HUES6 (cell line): ENCODE data around the gene SLC2A6.

Experiments used
- H3K27ac ChIP-seq: 2 replicates; pipeline ENCODE4 v1.7.0; 2013; ENCODE audit warnings: low read depth, mild to moderate bottlenecking, low read length, inconsistent platforms
- H3K27me3 ChIP-seq: 2 replicates; pipeline ENCODE4 v1.6.1; 2013; ENCODE audit warnings: low read length; ENCODE audit not compliant: control insufficient read depth, insufficient read depth
- H3K36me3 ChIP-seq: 2 replicates; pipeline ENCODE4 v1.6.1; 2013; ENCODE audit warnings: low read length; ENCODE audit not compliant: control insufficient read depth, insufficient read depth
- H3K4me1 ChIP-seq: 2 replicates; pipeline ENCODE4 v1.6.1; 2013; ENCODE audit warnings: low read length; ENCODE audit not compliant: control insufficient read depth, insufficient read depth
- H3K4me3 ChIP-seq: 2 replicates; pipeline ENCODE4 v1.5.1; 2013; ENCODE audit warnings: low read depth, low read length
- H3K9ac ChIP-seq: one replicate; pipeline ENCODE4 v1.6.1; 2013; ENCODE audit warnings: mild to moderate bottlenecking, low read length
- H3K9me3 ChIP-seq: 2 replicates; pipeline ENCODE4 v1.6.1; 2013; ENCODE audit warnings: low read depth, low read length; ENCODE audit not compliant: control insufficient read depth, insufficient read depth

The SLC2A6 gene

DNA sequence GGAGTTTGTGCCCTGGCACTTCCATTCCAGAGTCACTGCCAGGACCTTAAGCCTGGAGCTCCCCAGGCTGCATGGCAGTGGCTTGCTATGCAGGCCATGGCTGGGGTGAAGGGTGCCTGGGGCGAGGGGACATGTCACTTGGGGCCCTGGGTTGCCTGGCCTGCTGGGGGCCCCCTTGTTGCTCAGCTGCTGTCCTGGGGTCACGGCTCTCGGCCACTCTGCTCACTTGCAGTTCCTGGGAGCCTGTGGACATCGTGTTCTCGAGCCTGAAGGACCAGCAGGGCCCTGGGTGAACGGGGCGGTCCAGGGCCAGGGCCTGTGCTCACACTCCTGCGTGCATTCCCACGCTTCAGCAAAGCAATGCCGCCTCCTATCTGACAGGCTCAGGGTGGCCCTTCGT lies 14.5 kb upstream of the SLC2A6 start:
- H3K9ac ChIP-seq = no peak overlapping the region
- H3K9me3 ChIP-seq = no peaks in the 10 kb centered on the region
- H3K4me1 ChIP-seq = no peaks in the 10 kb centered on the region
- no peaks in the 10 kb centered on the region for H3K27me3 ChIP-seq
- H3K27ac ChIP-seq = no peak overlapping the region
- H3K36me3 ChIP-seq = no peaks in the 10 kb centered on the region
- H3K4me3 ChIP-seq = no peak overlapping the region

GRCh38 chr9:133492061-133493021 lies 13.4 kb upstream of the SLC2A6 start:
- no peak overlapping the region for H3K27ac ChIP-seq
- H3K9ac ChIP-seq = no peak overlapping the region

DNA sequence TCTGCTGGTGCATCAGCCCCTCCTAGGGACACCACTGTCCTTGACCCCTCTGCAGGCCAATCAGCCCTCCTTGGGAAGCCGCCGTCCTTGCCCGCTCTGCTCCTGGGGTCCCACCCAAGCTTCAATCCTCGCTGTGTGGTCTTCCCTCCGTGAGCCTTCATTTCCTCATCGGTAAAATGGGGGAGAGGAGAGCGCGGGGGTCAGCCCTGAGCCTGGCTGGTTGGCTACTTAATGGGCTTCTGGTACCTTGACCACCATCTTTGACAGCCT lies 12.7 kb upstream of the SLC2A6 start:
- H3K4me1 ChIP-seq = no peaks in the 10 kb centered on the region
- no peak overlapping the region for H3K27ac ChIP-seq
- no peaks in the 10 kb centered on the region for H3K27me3 ChIP-seq
- H3K9ac ChIP-seq = no peak overlapping the region
- no peaks in the 10 kb centered on the region for H3K9me3 ChIP-seq
- no peaks in the 10 kb centered on the region for H3K36me3 ChIP-seq
- H3K4me3 ChIP-seq = no peak overlapping the region

More at GRCh38 chr9:133492061-133493021, 13.4 kb upstream of the SLC2A6 start:
- Histone ChIP-seq H3K36me3 (no peaks in the 10 kb centered on the region), H3K9me3 (no peaks in the 10 kb centered on the region), H3K4me3 (no peak overlapping the region), H3K27me3 (no peaks in the 10 kb centered on the region), H3K4me1 (no peaks in the 10 kb centered on the region)

GRCh38 chr9:133490865-133491655 lies 12.2 kb upstream of the SLC2A6 start:
- peaks cover 1% of the 10 kb centered on the region; the same call in 1 of the 2 replicates for H3K4me1 ChIP-seq
- no peak overlapping the region for H3K4me3 ChIP-seq
- H3K27ac ChIP-seq = no peak overlapping the region
- no peak overlapping the region for H3K9ac ChIP-seq
- H3K36me3 ChIP-seq = no peaks in the 10 kb centered on the region
- no peaks in the 10 kb centered on the region for H3K27me3 ChIP-seq
- H3K9me3 ChIP-seq = no peaks in the 10 kb centered on the region

GRCh38 chr9:133490201-133490681 lies 11.3 kb upstream of the SLC2A6 start:
- H3K4me1 ChIP-seq = peaks cover 2% of the 10 kb centered on the region; the same call in 1 of the 2 replicates
- no peak overlapping the region for H3K4me3 ChIP-seq
- no peak overlapping the region for H3K27ac ChIP-seq
- H3K9ac ChIP-seq = no peak overlapping the region
- H3K27me3 ChIP-seq = no peaks in the 10 kb centered on the region
- H3K36me3 ChIP-seq = no peaks in the 10 kb centered on the region
- no peaks in the 10 kb centered on the region for H3K9me3 ChIP-seq

GRCh38 chr9:133489253-133490190 lies 10.6 kb upstream of the SLC2A6 start:
- no peak overlapping the region for H3K27ac ChIP-seq
- H3K9ac ChIP-seq = no peak overlapping the region
- no peaks in the 10 kb centered on the region for H3K9me3 ChIP-seq
- H3K36me3 ChIP-seq = no peaks in the 10 kb centered on the region
- peaks cover 5% of the 10 kb centered on the region for H3K4me1 ChIP-seq
- no peak overlapping the region for H3K4me3 ChIP-seq
- H3K27me3 ChIP-seq = no peaks in the 10 kb centered on the region

DNA sequence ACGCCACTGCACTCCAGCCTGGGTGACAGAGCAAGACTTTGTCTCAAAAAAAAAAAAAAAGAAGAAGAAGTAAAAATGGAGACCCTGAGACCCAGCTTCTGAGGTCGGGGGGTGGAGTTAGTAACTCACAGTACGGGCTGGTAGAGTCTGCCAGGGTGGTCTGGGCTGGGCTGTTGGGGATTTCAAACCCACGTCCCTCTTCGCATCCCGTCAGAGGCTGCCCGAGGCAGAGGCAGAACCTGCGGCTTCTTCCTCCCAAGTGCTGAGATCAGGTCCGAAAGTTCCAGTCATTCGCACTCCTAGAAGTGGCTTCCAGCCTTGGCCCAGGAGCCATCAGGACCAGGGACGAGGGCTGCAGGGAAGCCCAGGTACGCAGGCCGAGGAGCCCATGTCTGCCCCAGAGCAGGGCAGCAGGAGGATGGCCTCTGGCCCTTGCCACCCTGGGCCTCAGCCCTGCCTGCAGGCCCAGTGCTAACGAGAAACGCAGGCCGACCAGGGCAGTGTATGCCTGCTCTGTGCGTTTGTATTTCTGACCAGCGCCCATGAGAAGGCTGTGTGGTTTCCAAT lies 9.9 kb upstream of the SLC2A6 start:
- H3K4me1 ChIP-seq = peaks cover 8% of the 10 kb centered on the region
- no peak overlapping the region for H3K27ac ChIP-seq
- no peak overlapping the region for H3K4me3 ChIP-seq
- no peaks in the 10 kb centered on the region for H3K9me3 ChIP-seq
- H3K9ac ChIP-seq = no peak overlapping the region
- H3K27me3 ChIP-seq = no peaks in the 10 kb centered on the region
- no peaks in the 10 kb centered on the region for H3K36me3 ChIP-seq

DNA sequence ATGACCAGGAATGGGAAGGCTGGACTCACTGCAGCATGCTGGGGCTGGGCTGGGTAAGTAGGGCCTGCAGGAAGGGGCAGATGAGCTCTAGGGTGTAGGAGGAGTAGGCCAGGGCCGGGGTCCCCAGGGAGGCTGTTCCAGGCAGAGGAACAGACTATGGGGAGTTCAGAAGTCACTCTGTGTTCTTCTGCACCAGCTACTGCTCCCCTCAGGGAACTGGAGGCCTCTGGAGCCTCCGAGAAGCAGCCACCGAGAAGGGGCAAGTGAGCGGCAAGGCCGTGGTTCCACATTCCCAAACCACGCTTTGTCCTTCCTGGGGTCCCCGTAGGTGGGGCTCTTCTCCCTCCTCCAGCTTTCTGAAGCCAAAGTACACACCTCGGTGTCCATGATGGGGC lies 8.4 kb upstream of the SLC2A6 start:
- H3K4me3 ChIP-seq = no peak overlapping the region

GRCh38 chr9:133485531-133486260 lies 6.8 kb upstream of the SLC2A6 start:
- Histone ChIP-seq H3K4me3 (no peak overlapping the region), H3K27me3 (no peaks in the 10 kb centered on the region), H3K27ac (no peak overlapping the region), H3K4me1 (peaks cover 8% of the 10 kb centered on the region), H3K9me3 (no peaks in the 10 kb centered on the region), H3K9ac (no peak overlapping the region), H3K36me3 (no peaks in the 10 kb centered on the region)

More for the DNA sequence above, 8.4 kb upstream of the SLC2A6 start:
- Histone ChIP-seq H3K27ac (no peak overlapping the region), H3K9me3 (no peaks in the 10 kb centered on the region), H3K27me3 (no peaks in the 10 kb centered on the region), H3K36me3 (no peaks in the 10 kb centered on the region), H3K9ac (no peak overlapping the region), H3K4me1 (peaks cover 8% of the 10 kb centered on the region)
